ENCODE results near the gene LHPP. TPM values are rescaled to one million over a fixed set of nuclear protein-coding genes. Genes with fewer than 3 reads are reported as not detected.

Gene LHPP
- total RNA-seq, 4 donors from 2014 or later, result 20.3 to 116 (median 22.4) TPM

- in situ Hi-C loops (cut with MboI; ENCODE audit: low pct_ligation_motif_present in 1 of 4, low pct_unique_long_range_greater_than_20kb in 1 of 4, low sequenced_read_pairs in 3 of 4), result no loop called here
- 90% methylated on average over 30 of the region's 30 CpGs; no CpG with 5 or more reads in 1 of the 2 donors for WGBS, 2 donors (ENCODE audit: low coverage in 1 of 2)
- H3K4me1 ChIP-seq, result peaks cover 0 to 33% (median 13%) of the 10 kb centered on the region in 4 donors
Measured at GRCh38 chr10:124616040-124616835, 154.6 kb downstream of the LHPP start.

GRCh38 chr10:124616836-124617130 is 155.2 kb downstream of the LHPP start:
- in situ Hi-C loops (cut with MboI; ENCODE audit: low pct_ligation_motif_present in 1 of 4, low pct_unique_long_range_greater_than_20kb in 1 of 4, low sequenced_read_pairs in 3 of 4), result no loop called here
- TF ChIP-seq POLR2A (IDR thresholded peaks at IDR 0.05), result no peak
- TF ChIP-seq CTCF (IDR thresholded peaks at IDR 0.05), result no peak
- TF ChIP-seq POLR2AphosphoS5 (IDR thresholded peaks at IDR 0.05), result no peak
- TF ChIP-seq EP300 (IDR thresholded peaks at IDR 0.05; ENCODE audit: low read depth), result no peak
- Histone ChIP-seq H3K4me3 (no peak overlapping the region), H3K27me3 (no peaks in the 10 kb centered on the region), H3K36me3 (no peaks in the 10 kb centered on the region), H3K9me3 (no peaks in the 10 kb centered on the region), H3K27ac (no peak overlapping the region), H3K4me1 (peaks cover 0 to 32% (median 14%) of the 10 kb centered on the region in 4 donors)
- WGBS, 2 donors (ENCODE audit: low coverage in 1 of 2), result 83% methylated on average over 4 of the region's 4 CpGs; no CpG with 5 or more reads in 1 of the 2 donors
- DNase-seq, result no peak
- intact Hi-C loops (cut with DNase I; ENCODE audit: low total_unique reads), result no loop called here

More at GRCh38 chr10:124616040-124616835, 154.6 kb downstream of the LHPP start:
- Histone ChIP-seq H3K9me3 (no peaks in the 10 kb centered on the region), H3K27ac (no peak overlapping the region), H3K36me3 (no peaks in the 10 kb centered on the region), H3K27me3 (no peaks in the 10 kb centered on the region), H3K4me3 (no peak overlapping the region)
- DNase-seq, result no peak
- intact Hi-C loops (cut with DNase I; ENCODE audit: low total_unique reads), result no loop called here
- no peak for TF ChIP-seq EP300 (IDR thresholded peaks at IDR 0.05; ENCODE audit: low read depth)
- TF ChIP-seq POLR2A (IDR thresholded peaks at IDR 0.05), result no peak
- TF ChIP-seq CTCF (IDR thresholded peaks at IDR 0.05), result no peak
- TF ChIP-seq POLR2AphosphoS5 (IDR thresholded peaks at IDR 0.05), result no peak

- Histone ChIP-seq H3K36me3 (no peaks in the 10 kb centered on the region), H3K27ac (peak overlapping the region in 2 of 4 donors; percentile 17 to 31)
Measured at GRCh38 chr10:124618470-124619073, 156.9 kb downstream of the LHPP start.

More at GRCh38 chr10:124618470-124619073, 156.9 kb downstream of the LHPP start:
- Histone ChIP-seq H3K9me3 (no peaks in the 10 kb centered on the region), H3K27me3 (no peaks in the 10 kb centered on the region), H3K4me3 (no peak overlapping the region), H3K4me1 (peaks cover 0 to 21% (median 10%) of the 10 kb centered on the region in 4 donors)
- TF ChIP-seq POLR2AphosphoS5 (IDR thresholded peaks at IDR 0.05) (no peak), EP300 (IDR thresholded peaks at IDR 0.05; ENCODE audit: low read depth) (no peak), CTCF (IDR thresholded peaks at IDR 0.05) (no peak), POLR2A (IDR thresholded peaks at IDR 0.05) (no peak)
- in situ Hi-C loops (cut with MboI; ENCODE audit: low pct_ligation_motif_present in 1 of 4, low pct_unique_long_range_greater_than_20kb in 1 of 4, low sequenced_read_pairs in 3 of 4) (no loop called here), intact Hi-C loops (cut with DNase I; ENCODE audit: low total_unique reads) (no loop called here)
- no peak for DNase-seq
- 91% methylated on average over 14 of the region's 18 CpGs; no CpG with 5 or more reads in 1 of the 2 donors for WGBS, 2 donors (ENCODE audit: low coverage in 1 of 2)

Data from transverse colon (tissue), 4 donors.